Measurements from ENCODE around the gene ZNF783.

GRCh38 chr7:149266451-149266850, 4.5 kb downstream of the ZNF783 start:
- TF ChIP-seq CTCF (IDR thresholded peaks at IDR 0.05) (no peak), POLR2A (IDR thresholded peaks at IDR 0.05) (no peak)

Measured in prostate gland (tissue), 2 donors.